Activated CD4-positive, alpha-beta T cell treated with anti-CD3 and anti-CD28 coated beads, Interleukin-2, amount 10 ng/mL, durations not matched to agents 24 days and 14 days (primary cell): ENCODE results near the gene CACNA2D3. TPM values are rescaled to one million over a fixed set of nuclear protein-coding genes. Genes with fewer than 3 reads are reported as not detected.

Experiments used
- DNase-seq: peaks from one replicate; pipeline ENCODE4 v3.0.0; 2022
- H3K27ac Mint-ChIP-seq: one replicate; pipeline ENCODE4 v1.8.0; 2022; ENCODE audit warnings: mild to moderate bottlenecking, mixed read lengths
- H3K27me3 Mint-ChIP-seq: one replicate; pipeline ENCODE4 v1.8.0; 2022; ENCODE audit warnings: mixed read lengths
- H3K36me3 Mint-ChIP-seq: one replicate; pipeline ENCODE4 v1.8.0; 2022; ENCODE audit warnings: low read depth, mild to moderate bottlenecking, mixed read lengths
- H3K4me1 Mint-ChIP-seq: one replicate; pipeline ENCODE4 v1.8.0; 2021; ENCODE audit warnings: mixed read lengths
- H3K4me3 Mint-ChIP-seq: one replicate; pipeline ENCODE4 v1.8.0; 2022; ENCODE audit warnings: mild to moderate bottlenecking, moderate library complexity, mixed read lengths
- H3K9me3 Mint-ChIP-seq: one replicate; pipeline ENCODE4 v1.8.0; 2021; ENCODE audit warnings: mixed read lengths
- intact Hi-C: fragments of 100-400 bp; cut with micrococcal nuclease; formaldehyde crosslinking; loops from one replicate; pipeline ENCODE4 v1.15.1; 2023
- total RNA-seq: library from RNA; stranded (reverse); gene quantifications from 2 replicates; pipeline ENCODE4 v1.2.3, GENCODE V29; 2022

CACNA2D3 gene
- total RNA-seq, 1 donor from 2014 or later = not detected

GRCh38 chr3:54918516-54918915 lies 796.2 kb downstream of the CACNA2D3 start:
- Mint-ChIP-seq H3K27me3 (no peaks in the 10 kb centered on the region), H3K4me3 (no peak overlapping the region), H3K36me3 (no peaks in the 10 kb centered on the region), H3K4me1 (no peaks in the 10 kb centered on the region), H3K27ac (no peak overlapping the region), H3K9me3 (peaks cover 3% of the 10 kb centered on the region)
- intact Hi-C loops = no loop called here
- no peak for DNase-seq

- no peaks in the 10 kb centered on the region for H3K27me3 Mint-ChIP-seq
- DNase-seq = no peak
- H3K4me1 Mint-ChIP-seq = no peaks in the 10 kb centered on the region
- intact Hi-C loops = no loop called here
- no peak within 1 kb of the TSS for H3K4me3 Mint-ChIP-seq
- H3K27ac Mint-ChIP-seq = no peak within 1 kb of the TSS
- no peaks in the 10 kb centered on the region for H3K9me3 Mint-ChIP-seq
- H3K36me3 Mint-ChIP-seq = no peaks in the 10 kb centered on the region
These were observed 805.9 kb downstream of the CACNA2D3 start, which contains the start of gene LRTM1 for GRCh38 chr3:54928046-54928770. Gene LRTM1 (minus strand): TSS chr3:54928059. CDS start chr3:54927911, 148 bp downstream.

GRCh38 chr3:54931182-54931581 lies 808.8 kb downstream of the CACNA2D3 start:
- Mint-ChIP-seq H3K27me3 (no peaks in the 10 kb centered on the region), H3K27ac (no peak overlapping the region), H3K4me1 (no peaks in the 10 kb centered on the region), H3K9me3 (no peaks in the 10 kb centered on the region), H3K36me3 (no peaks in the 10 kb centered on the region), H3K4me3 (no peak overlapping the region)
- intact Hi-C loops = no loop called here
- DNase-seq = no peak

- no peaks in the 10 kb centered on the region for H3K27me3 Mint-ChIP-seq
- H3K4me3 Mint-ChIP-seq = no peak overlapping the region
- no peaks in the 10 kb centered on the region for H3K9me3 Mint-ChIP-seq
- no peak overlapping the region for H3K27ac Mint-ChIP-seq
- H3K4me1 Mint-ChIP-seq = no peaks in the 10 kb centered on the region
- intact Hi-C loops = no loop called here
- H3K36me3 Mint-ChIP-seq = no peaks in the 10 kb centered on the region
- no peak for DNase-seq
These were observed 810.3 kb downstream of the CACNA2D3 start for GRCh38 chr3:54932606-54933005.

GRCh38 chr3:54935869-54936268 lies 813.5 kb downstream of the CACNA2D3 start:
- no peak for DNase-seq
- no peaks in the 10 kb centered on the region for H3K36me3 Mint-ChIP-seq
- no peak overlapping the region for H3K4me3 Mint-ChIP-seq
- H3K27me3 Mint-ChIP-seq = no peaks in the 10 kb centered on the region
- H3K4me1 Mint-ChIP-seq = no peaks in the 10 kb centered on the region
- no peaks in the 10 kb centered on the region for H3K9me3 Mint-ChIP-seq
- intact Hi-C loops = no loop called here
- no peak overlapping the region for H3K27ac Mint-ChIP-seq

- Mint-ChIP-seq H3K9me3 (no peaks in the 10 kb centered on the region), H3K27me3 (no peaks in the 10 kb centered on the region), H3K4me1 (no peaks in the 10 kb centered on the region), H3K27ac (no peak overlapping the region), H3K4me3 (no peak overlapping the region), H3K36me3 (no peaks in the 10 kb centered on the region)
- intact Hi-C loops = no loop called here
- no peak for DNase-seq
These were observed 814.2 kb downstream of the CACNA2D3 start for GRCh38 chr3:54936561-54936960.

GRCh38 chr3:54939557-54940300 lies 817.4 kb downstream of the CACNA2D3 start:
- Mint-ChIP-seq H3K9me3 (no peaks in the 10 kb centered on the region), H3K27me3 (no peaks in the 10 kb centered on the region), H3K27ac (no peak overlapping the region), H3K36me3 (no peaks in the 10 kb centered on the region), H3K4me1 (no peaks in the 10 kb centered on the region), H3K4me3 (no peak overlapping the region)
- intact Hi-C loops = no loop called here
- no peak for DNase-seq

GRCh38 chr3:54940971-54941370 lies 818.6 kb downstream of the CACNA2D3 start:
- H3K4me3 Mint-ChIP-seq = no peak overlapping the region
- no peak for DNase-seq
- H3K27me3 Mint-ChIP-seq = no peaks in the 10 kb centered on the region
- no peak overlapping the region for H3K27ac Mint-ChIP-seq
- H3K4me1 Mint-ChIP-seq = no peaks in the 10 kb centered on the region
- intact Hi-C loops = no loop called here
- H3K9me3 Mint-ChIP-seq = no peaks in the 10 kb centered on the region
- H3K36me3 Mint-ChIP-seq = no peaks in the 10 kb centered on the region

- no peak overlapping the region for H3K4me3 Mint-ChIP-seq
- DNase-seq = no peak
- H3K36me3 Mint-ChIP-seq = no peaks in the 10 kb centered on the region
- H3K27me3 Mint-ChIP-seq = no peaks in the 10 kb centered on the region
- H3K27ac Mint-ChIP-seq = no peak overlapping the region
- intact Hi-C loops = no loop called here
- no peaks in the 10 kb centered on the region for H3K4me1 Mint-ChIP-seq
- H3K9me3 Mint-ChIP-seq = no peaks in the 10 kb centered on the region
These were observed 819.5 kb downstream of the CACNA2D3 start for GRCh38 chr3:54941690-54942362.

GRCh38 chr3:54949491-54950044 lies 827.2 kb downstream of the CACNA2D3 start:
- DNase-seq = no peak
- no peaks in the 10 kb centered on the region for H3K27me3 Mint-ChIP-seq
- H3K27ac Mint-ChIP-seq = no peak overlapping the region
- intact Hi-C loops = no loop called here
- H3K9me3 Mint-ChIP-seq = no peaks in the 10 kb centered on the region
- H3K4me1 Mint-ChIP-seq = no peaks in the 10 kb centered on the region
- no peaks in the 10 kb centered on the region for H3K36me3 Mint-ChIP-seq
- H3K4me3 Mint-ChIP-seq = no peak overlapping the region

- Mint-ChIP-seq H3K4me3 (no peak overlapping the region), H3K36me3 (no peaks in the 10 kb centered on the region), H3K4me1 (no peaks in the 10 kb centered on the region), H3K27me3 (no peaks in the 10 kb centered on the region), H3K9me3 (no peaks in the 10 kb centered on the region), H3K27ac (no peak overlapping the region)
- no peak for DNase-seq
- intact Hi-C loops = no loop called here
These were observed 828.1 kb downstream of the CACNA2D3 start for GRCh38 chr3:54950391-54951003.

GRCh38 chr3:54951405-54951804 lies 829.1 kb downstream of the CACNA2D3 start:
- DNase-seq = no peak
- Mint-ChIP-seq H3K36me3 (no peaks in the 10 kb centered on the region), H3K27me3 (no peaks in the 10 kb centered on the region), H3K4me1 (no peaks in the 10 kb centered on the region), H3K9me3 (no peaks in the 10 kb centered on the region), H3K27ac (no peak overlapping the region), H3K4me3 (no peak overlapping the region)
- intact Hi-C loops = no loop called here

- no peak overlapping the region for H3K4me3 Mint-ChIP-seq
- H3K36me3 Mint-ChIP-seq = no peaks in the 10 kb centered on the region
- no peaks in the 10 kb centered on the region for H3K4me1 Mint-ChIP-seq
- no peak overlapping the region for H3K27ac Mint-ChIP-seq
- H3K9me3 Mint-ChIP-seq = no peaks in the 10 kb centered on the region
- intact Hi-C loops = no loop called here
- H3K27me3 Mint-ChIP-seq = no peaks in the 10 kb centered on the region
- no peak for DNase-seq
These were observed 831.7 kb downstream of the CACNA2D3 start for GRCh38 chr3:54954022-54954421.
